NCI-H1436 treated with DMSO at 0.1 percent for 48 hours (cell line): ENCODE data around the gene GGT5.
"Not testable (repeated sequence)": the region's sequence is repeated elsewhere in the genome, so short reads cannot be mapped to it uniquely, and the experiment has no call there.

Experiments used
- DNase-seq: peaks from one replicate; lab custom pipeline; 2025; lab: John Stamatoyannopoulos, UW

Gene GGT5

GRCh38 chr22:24245030-24245431, at the start of gene GGT5:
GGT5 (minus strand) TSS chr22:24245082; CDS start chr22:24244725, 357 bp downstream.
- DNase-seq, result not testable (repeated sequence)

GRCh38 chr22:24292202-24292830, 47.4 kb upstream of the GGT5 start:
- DNase-seq, result not testable (repeated sequence)

GRCh38 chr22:24291515-24292201, 46.8 kb upstream of the GGT5 start:
- DNase-seq, result no peak

- DNase-seq, result no peak
Observed at GRCh38 chr22:24290459-24290858, 45.6 kb upstream of the GGT5 start.

- DNase-seq, result no peak
Observed at GRCh38 chr22:24289741-24290163, 44.9 kb upstream of the GGT5 start.

- no peak for DNase-seq
Observed at GRCh38 chr22:24289114-24289513, 44.2 kb upstream of the GGT5 start.

DNA sequence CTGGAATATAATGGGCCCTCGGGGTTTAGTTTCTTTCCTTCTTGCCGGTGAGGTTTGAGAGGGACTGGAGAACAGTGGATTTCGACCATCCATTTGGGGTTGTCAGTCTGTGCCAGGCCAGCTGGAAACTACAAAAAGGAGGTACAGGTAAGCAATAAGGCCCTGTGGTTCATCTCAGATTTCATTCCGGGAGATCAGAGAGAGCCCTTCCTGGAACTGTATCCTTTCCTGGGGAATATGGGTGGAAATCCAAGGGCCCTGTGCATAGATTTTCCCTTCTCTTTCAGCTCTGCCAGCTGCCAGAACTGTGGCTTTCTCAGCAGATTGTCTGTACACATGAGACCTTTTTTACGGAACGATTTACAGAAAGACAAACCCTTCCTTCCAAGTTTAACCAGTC, 42.9 kb upstream of the GGT5 start:
- not testable (repeated sequence) for DNase-seq

- DNase-seq, result not testable (repeated sequence)
Observed at GRCh38 chr22:24287212-24287611, 42.3 kb upstream of the GGT5 start.

DNA sequence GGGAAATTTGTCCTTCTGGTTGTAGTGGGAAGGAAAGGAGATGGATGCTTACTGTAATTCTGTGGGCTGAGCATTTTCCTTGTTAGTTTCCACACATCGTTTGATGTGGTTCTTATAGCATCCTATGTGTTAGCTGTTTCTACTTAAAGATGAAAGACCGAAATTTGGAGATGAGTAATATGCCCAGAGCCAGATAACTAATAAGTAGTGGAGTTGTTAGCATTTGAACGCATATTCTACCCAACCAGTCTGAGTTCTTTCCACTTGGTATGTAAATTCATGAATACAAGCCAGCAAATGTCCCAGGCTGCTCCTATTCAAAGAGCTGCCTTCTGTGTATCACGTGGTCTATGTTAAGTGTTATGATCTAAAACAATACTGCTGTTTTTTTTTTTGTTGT, 40.4 kb upstream of the GGT5 start:
- DNase-seq, result no peak

GRCh38 chr22:24284747-24285203, 39.9 kb upstream of the GGT5 start:
- no peak for DNase-seq

- DNase-seq, result no peak
Observed at GRCh38 chr22:24282401-24282800, 37.5 kb upstream of the GGT5 start.

DNA sequence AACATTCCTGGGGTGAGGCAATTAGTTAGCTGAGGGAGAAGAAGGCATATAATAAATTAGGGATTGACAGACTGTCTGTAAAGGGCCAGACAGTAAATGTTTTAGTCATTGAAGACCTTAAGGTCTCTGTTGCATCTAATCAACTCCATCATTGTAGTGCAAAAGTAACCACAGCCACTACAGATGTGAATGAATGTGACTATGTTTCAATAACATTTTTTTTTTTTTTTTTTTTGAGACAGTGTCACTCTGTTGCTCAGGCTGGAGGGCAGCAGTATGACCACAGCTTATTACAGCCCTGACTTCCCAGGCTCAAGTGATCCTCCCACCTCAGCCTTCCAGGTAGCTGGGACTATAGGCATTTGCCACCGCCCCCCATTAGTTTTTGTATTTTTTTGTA, 35.5 kb upstream of the GGT5 start:
- DNase-seq, result not testable (repeated sequence)

DNA sequence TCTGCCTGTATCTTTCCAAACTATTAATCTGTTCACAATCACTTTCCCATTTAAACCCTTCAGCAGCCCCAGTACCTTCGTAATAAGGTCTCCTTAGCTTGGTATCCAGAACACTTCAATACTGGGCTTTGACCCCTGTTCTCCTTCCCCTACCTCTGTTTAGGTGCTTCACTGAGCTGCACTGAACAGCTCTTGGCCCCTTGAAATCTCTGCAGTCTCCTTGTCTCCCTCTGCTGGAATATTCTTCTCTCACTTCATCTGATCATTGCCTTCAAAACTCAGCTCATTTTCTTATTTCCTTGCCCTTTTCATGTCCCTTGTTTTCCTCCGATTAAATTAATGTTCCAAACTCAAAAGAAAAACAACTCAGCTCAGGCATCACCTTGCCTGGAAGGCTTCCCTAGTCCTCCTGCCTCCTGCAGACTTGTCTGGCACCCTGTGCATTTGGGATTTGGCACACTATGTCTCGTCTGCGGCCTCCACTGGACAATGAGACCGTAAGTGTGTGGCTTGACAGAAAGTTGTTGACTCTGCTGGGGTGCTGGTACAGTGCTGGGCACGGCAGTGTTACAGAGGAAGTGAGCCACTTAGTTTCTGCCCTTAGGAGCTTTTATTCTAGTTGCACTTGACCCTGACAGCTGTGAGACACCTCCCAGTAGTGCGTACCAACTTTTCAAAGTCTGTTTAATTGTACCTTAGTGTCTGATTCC, 30.0 kb upstream of the GGT5 start:
- DNase-seq, result not testable (repeated sequence)

GRCh38 chr22:24273906-24274305, 29.0 kb upstream of the GGT5 start:
- DNase-seq, result not testable (repeated sequence)

DNA sequence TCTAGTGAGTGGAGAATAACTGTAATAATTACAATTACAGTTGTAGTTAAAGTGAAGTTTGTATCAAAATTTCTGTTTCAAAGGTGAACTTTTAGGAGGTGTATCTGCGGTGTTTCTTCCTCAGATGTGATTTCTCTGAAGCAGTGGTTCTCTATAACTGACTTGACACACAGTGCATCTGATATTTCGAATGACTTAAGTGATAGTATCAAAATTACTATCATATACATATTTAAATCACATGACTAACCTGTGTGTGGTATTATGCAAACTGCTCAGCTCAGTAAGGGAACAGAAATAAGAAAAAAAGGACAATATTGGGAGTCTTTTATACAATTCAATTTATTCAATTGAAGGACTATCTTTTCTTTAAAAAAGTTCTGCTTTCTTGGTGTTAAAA, 28.1 kb upstream of the GGT5 start:
- not testable (repeated sequence) for DNase-seq

DNA sequence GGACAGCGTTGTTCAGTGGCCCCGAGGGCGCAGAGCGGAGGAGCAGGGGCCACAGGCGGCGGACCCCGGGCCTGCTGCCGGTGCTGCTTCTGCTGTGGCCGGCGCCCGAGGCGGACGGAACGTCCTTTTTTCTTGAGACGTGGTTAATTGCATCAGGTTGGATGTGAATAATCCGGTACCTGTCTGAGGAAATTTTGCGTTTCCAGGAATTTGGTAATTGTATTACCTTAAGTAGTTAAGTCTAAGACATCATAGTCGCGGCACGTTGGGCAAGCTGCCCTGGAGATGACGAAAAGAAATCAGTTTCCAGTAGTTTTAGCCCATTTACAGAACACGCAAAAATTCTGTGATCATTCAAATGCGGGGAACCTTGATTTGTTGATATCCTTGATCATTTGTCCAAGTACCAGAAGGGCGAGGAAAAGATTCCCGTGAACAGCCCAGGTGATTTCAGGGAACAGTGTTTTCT, 26.5 kb upstream of the GGT5 start:
- DNase-seq, result no peak

DNA sequence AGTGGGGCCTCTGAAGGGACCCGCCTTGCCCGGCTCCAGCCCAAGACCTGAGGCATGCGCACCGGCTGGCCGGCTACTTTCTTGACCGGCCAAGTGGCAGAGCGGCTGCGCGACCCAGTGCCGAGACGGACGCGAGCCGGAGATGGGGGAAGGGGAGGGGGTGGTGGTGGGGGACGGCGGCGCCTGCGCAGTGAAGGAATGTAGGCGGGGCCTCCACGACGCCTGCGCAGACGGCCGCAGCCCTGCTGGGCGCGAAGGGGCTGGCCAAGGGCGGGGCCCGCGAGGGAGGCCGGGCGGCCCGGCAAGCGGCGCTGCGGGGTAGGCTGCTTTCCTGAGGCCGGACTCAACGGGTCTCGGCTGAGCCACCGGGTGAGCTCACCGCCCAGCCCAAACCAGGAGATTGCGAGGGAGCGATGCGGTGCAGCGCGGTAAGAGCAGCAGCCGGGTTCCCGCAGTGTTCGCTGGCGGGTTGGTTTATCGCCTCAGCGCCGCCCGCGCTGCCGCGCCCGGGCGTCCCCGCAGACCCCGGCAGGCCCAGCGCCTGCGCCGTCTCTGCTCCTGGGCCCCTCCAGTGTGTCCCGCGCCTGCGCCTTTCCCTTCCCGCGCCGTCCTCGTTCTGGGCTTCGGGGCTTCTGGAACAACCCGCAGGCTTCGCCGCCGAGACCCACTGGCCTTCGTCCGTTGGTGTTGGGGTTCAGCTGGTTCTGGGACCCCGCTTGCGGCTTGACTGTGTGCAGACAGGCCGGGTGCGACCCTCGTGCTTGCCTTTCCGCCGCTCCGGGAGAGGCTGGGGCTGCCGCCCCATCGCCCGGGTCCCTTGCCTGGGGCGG, 25.9 kb upstream of the GGT5 start, which contains the start of gene SPECC1L:
SPECC1L (plus strand) TSS at position 276 of the 830 bp plus-strand sequence. CDS start 31,401 bp downstream, outside the sequence.
- DNase-seq, result peak; percentile 32

- not testable (repeated sequence) for DNase-seq
Observed at GRCh38 chr22:24266495-24266894, 21.6 kb upstream of the GGT5 start.

DNA sequence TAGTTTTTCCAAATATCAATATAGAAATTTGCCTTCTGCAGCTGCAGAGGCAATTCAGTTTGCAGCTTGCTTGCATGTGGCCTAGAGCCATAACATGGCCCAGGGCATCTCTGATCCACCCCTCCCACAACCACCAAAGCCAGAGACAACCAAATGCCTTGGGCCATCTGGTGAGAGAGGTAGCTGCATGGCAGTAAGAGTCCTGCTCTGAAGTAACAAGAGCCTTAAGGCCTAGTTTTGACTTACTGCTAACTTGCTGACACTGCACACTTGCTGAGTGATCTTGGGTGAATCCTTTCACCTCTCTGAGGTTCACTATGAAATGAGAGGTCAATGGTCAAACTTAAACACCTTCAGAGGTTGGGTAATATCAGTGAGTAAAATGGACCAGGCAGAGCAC, 20.9 kb upstream of the GGT5 start:
- DNase-seq, result no peak

DNA sequence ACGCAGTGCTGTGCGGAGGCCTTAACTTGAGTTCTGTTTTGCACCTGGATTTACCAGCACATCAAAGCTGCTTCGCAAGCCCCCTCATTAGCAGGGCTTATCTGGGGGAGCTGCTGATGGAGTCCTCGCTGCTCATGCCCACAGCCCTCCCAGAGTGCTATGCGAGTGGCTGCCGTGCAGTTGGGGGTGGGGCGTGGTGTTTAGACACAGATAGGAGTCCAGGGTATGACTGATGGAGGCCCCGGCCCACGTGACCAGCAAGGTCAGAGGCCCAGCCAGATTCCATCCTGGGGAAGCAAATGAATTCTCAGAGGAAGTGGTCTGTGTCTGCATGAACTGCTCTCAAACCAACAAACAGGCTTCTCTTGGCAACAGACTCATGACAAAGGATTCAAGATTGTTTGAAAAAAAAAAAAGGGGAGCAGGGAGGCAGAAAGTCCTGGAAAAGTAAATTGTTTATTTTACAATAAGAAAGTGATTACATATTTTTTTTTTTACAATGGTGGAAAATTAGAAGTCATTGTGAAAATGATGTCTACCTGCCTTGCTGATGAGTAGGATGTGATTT, 19.5 kb upstream of the GGT5 start:
- not testable (repeated sequence) for DNase-seq

- DNase-seq, result not testable (repeated sequence)
Observed at GRCh38 chr22:24263479-24263878, 18.6 kb upstream of the GGT5 start.
